ENCODE data around the gene GBA2. TPM values are rescaled to one million over a fixed set of nuclear protein-coding genes. Genes with fewer than 3 reads are reported as not detected.

GBA2 gene
- total and polyA plus RNA-seq, 2 experiments from 2014 or later, result 32.1 to 80.1 TPM

DNA sequence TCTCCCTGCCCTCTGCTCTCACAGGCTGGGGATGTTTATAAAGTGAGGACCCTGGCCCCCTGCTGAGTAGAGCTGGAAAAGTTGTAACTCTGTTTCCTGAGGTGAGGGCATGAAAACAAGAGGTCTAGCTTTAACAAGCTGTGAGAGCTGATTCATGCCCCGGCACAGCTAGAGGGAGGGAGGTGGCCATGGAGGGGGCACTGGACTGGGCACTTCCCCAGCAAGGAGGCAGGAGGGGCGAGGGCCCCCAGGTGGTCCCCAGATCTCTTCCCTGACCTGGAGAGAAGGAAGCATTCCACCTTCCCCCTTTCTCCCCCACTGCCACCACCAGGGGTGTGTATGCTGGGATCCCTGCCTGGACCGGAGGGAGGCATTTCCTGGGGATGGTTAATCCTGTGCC lies 5.2 kb upstream of the GBA2 start, which contains the start of gene MSMP (continued):
- TF ChIP-seq, protein P1, sequence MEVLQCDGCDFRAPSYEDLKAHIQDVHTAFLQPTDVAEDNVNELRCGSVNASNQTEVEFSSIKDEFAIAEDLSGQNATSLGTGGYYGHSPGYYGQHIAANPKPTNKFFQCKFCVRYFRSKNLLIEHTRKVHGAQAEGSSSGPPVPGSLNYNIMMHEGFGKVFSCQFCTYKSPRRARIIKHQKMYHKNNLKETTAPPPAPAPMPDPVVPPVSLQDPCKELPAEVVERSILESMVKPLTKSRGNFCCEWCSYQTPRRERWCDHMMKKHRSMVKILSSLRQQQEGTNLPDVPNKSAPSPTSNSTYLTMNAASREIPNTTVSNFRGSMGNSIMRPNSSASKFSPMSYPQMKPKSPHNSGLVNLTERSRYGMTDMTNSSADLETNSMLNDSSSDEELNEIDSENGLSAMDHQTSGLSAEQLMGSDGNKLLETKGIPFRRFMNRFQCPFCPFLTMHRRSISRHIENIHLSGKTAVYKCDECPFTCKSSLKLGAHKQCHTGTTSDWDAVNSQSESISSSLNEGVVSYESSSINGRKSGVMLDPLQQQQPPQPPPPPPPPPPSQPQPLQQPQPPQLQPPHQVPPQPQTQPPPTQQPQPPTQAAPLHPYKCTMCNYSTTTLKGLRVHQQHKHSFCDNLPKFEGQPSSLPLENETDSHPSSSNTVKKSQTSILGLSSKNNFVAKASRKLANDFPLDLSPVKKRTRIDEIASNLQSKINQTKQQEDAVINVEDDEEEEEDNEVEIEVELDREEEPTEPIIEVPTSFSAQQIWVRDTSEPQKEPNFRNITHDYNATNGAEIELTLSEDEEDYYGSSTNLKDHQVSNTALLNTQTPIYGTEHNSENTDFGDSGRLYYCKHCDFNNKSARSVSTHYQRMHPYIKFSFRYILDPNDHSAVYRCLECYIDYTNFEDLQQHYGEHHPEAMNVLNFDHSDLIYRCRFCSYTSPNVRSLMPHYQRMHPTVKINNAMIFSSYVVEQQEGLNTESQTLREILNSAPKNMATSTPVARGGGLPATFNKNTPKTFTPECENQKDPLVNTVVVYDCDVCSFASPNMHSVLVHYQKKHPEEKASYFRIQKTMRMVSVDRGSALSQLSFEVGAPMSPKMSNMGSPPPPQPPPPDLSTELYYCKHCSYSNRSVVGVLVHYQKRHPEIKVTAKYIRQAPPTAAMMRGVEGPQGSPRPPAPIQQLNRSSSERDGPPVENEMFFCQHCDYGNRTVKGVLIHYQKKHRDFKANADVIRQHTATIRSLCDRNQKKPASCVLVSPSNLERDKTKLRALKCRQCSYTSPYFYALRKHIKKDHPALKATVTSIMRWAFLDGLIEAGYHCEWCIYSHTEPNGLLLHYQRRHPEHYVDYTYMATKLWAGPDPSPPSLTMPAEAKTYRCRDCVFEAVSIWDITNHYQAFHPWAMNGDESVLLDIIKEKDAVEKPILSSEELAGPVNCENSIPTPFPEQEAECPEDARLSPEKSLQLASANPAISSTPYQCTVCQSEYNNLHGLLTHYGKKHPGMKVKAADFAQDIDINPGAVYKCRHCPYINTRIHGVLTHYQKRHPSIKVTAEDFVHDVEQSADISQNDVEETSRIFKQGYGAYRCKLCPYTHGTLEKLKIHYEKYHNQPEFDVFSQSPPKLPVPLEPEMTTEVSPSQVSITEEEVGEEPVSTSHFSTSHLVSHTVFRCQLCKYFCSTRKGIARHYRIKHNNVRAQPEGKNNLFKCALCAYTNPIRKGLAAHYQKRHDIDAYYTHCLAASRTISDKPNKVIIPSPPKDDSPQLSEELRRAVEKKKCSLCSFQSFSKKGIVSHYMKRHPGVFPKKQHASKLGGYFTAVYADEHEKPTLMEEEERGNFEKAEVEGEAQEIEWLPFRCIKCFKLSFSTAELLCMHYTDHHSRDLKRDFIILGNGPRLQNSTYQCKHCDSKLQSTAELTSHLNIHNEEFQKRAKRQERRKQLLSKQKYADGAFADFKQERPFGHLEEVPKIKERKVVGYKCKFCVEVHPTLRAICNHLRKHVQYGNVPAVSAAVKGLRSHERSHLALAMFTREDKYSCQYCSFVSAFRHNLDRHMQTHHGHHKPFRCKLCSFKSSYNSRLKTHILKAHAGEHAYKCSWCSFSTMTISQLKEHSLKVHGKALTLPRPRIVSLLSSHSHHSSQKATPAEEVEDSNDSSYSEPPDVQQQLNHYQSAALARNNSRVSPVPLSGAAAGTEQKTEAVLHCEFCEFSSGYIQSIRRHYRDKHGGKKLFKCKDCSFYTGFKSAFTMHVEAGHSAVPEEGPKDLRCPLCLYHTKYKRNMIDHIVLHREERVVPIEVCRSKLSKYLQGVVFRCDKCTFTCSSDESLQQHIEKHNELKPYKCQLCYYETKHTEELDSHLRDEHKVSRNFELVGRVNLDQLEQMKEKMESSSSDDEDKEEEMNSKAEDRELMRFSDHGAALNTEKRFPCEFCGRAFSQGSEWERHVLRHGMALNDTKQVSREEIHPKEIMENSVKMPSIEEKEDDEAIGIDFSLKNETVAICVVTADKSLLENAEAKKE (CRISPR knock-in tag; IDR thresholded peaks at IDR 0.05), result no peak
- TF ChIP-seq ZNF114 (CRISPR knock-in tag; IDR thresholded peaks at IDR 0.05), result no peak
- TF ChIP-seq ZNF331 (CRISPR knock-in tag; IDR thresholded peaks at IDR 0.05; ENCODE audit: low read depth), result no peak
- TF ChIP-seq EZH2phosphoT487 (IDR thresholded peaks at IDR 0.05; ENCODE audit: unreplicated experiment), result no peak
- TF ChIP-seq, protein P2, sequence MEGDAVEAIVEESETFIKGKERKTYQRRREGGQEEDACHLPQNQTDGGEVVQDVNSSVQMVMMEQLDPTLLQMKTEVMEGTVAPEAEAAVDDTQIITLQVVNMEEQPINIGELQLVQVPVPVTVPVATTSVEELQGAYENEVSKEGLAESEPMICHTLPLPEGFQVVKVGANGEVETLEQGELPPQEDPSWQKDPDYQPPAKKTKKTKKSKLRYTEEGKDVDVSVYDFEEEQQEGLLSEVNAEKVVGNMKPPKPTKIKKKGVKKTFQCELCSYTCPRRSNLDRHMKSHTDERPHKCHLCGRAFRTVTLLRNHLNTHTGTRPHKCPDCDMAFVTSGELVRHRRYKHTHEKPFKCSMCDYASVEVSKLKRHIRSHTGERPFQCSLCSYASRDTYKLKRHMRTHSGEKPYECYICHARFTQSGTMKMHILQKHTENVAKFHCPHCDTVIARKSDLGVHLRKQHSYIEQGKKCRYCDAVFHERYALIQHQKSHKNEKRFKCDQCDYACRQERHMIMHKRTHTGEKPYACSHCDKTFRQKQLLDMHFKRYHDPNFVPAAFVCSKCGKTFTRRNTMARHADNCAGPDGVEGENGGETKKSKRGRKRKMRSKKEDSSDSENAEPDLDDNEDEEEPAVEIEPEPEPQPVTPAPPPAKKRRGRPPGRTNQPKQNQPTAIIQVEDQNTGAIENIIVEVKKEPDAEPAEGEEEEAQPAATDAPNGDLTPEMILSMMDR (conservative IDR thresholded peaks at IDR 0.05; ENCODE audit: low read depth in 2 of 2), result no peak
- no peak for TF ChIP-seq POLR2AphosphoS5 (IDR thresholded peaks at IDR 0.05; ENCODE audit: low read depth)
- no peak for TF ChIP-seq NANOG (IDR thresholded peaks at IDR 0.05; ENCODE audit: borderline replicate concordance)
- no peak for TF ChIP-seq STAT1 (IDR thresholded peaks at IDR 0.05; ENCODE audit: unreplicated experiment)
- TF ChIP-seq EZH2 (IDR thresholded peaks at IDR 0.05; ENCODE audit: low read depth, unreplicated experiment), result no peak

All from GM23338 (cell line).